22Rv1 (cell line): ENCODE measurements around the gene RAP1A.

Source experiments
- CTCF ChIP-seq: fragments of 450-650 bp; IDR thresholded peaks from 2 replicates; pipeline ENCODE4 v1.5.1; 2017; ENCODE audit warnings: mild to moderate bottlenecking
- ZFX ChIP-seq: fragments of 450-650 bp; IDR thresholded peaks from 2 replicates; pipeline ENCODE4 v1.6.1; 2017; ENCODE audit warnings: antibody characterized with exemption, borderline replicate concordance

DNA sequence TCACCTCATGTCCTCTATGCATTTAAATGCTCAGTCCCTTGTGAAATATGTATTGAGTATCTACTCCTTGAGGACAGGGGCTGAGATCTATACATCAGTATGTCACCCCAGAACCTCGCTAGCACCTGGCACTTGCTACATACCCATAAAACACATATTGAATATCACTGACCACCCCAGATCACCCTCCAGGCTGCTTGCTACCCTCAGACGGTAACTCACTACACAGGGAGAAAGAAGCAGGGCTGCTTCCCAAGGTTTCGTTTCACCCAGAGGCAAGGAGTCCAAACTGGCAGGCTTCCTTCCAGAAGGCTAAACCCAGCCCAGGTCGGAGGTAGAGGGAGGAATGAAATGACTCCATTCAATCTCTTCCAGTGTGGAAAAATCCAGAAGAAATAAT, 111.1 kb downstream of the RAP1A start:
- TF ChIP-seq CTCF (no peak), ZFX (no peak)
